ENCODE results near the gene SMYD5.
A peak's percentile ranks its signal among the peaks of the same experiment; 100 is the strongest.

SMYD5 gene

DNA sequence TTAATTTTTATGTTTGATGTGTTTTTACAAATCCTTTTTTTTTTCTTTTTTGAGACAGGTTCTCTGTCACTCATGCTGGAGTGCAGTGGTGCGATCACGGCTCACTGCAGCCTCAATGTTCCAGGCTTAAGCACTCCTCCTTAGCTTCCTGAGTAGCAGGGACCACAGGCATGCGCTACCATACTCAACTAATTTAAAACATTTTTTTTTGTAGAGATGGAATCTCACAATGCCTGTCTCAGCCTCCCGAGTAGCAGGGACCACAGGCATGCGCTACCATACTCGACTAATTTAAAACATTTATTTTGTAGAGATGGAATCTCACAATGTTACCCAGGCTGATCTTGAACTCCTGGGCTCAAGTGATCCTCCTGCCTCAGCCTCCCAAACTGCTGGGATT is 8.4 kb upstream of the SMYD5 start:
- H3K27me3 ChIP-seq (ENCODE audit: insufficient read depth, low read depth, severe bottlenecking), result no peaks in the 10 kb centered on the region
- no peaks in the 10 kb centered on the region for H3K36me3 ChIP-seq
- DNase-seq, result no peak
- H3K27ac ChIP-seq, result no peak overlapping the region
- no peak overlapping the region for H3K4me3 ChIP-seq (ENCODE audit: low read depth, low read length)
- TF ChIP-seq, protein P1, sequence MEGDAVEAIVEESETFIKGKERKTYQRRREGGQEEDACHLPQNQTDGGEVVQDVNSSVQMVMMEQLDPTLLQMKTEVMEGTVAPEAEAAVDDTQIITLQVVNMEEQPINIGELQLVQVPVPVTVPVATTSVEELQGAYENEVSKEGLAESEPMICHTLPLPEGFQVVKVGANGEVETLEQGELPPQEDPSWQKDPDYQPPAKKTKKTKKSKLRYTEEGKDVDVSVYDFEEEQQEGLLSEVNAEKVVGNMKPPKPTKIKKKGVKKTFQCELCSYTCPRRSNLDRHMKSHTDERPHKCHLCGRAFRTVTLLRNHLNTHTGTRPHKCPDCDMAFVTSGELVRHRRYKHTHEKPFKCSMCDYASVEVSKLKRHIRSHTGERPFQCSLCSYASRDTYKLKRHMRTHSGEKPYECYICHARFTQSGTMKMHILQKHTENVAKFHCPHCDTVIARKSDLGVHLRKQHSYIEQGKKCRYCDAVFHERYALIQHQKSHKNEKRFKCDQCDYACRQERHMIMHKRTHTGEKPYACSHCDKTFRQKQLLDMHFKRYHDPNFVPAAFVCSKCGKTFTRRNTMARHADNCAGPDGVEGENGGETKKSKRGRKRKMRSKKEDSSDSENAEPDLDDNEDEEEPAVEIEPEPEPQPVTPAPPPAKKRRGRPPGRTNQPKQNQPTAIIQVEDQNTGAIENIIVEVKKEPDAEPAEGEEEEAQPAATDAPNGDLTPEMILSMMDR (IDR thresholded peaks at IDR 0.05; ENCODE audit: low read depth, low read length), result no peak
- no peaks in the 10 kb centered on the region for H3K9me3 ChIP-seq (ENCODE audit: severe bottlenecking)

DNA sequence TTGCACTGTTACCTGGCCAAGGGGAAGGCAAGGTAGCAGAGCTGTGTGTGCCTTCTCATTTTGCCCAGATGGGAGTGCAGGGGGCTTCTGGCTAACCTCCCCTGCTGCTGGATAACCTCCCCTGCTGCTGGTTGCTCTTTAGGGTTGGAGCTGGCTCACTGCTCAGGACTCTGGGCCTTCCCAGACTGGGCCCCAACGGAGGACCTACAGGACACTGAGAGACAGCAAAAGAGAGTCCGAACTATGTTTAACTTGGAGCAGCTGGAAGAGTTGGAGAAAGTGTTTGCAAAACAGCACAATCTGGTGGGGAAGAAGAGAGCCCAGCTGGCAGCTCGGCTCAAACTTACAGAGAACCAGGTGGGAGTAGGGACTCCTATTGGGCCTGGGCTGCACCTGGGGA is 5.8 kb upstream of the SMYD5 start:
- DNase-seq, result no peak

DNA sequence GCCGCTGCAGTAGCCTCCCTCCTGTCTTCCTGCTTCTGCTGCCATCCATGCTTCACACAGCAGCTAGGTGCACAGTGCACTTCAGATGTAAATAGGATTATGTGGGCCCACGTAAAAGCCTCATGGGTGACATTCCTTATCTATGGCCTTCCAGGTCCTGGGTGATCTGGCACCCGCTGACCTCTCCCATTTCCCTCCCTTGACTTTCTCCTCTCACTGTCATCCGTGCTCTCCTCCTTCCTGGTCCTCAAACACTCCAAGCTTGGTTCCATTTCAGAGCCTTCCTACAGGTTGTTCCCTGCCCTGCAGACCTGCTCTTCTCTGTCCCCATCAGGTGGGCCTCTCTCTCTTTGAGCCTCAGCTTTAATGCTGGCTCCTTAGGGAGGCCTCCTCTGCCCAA is 4.0 kb upstream of the SMYD5 start:
- Histone ChIP-seq H3K36me3 (peaks cover 3% of the 10 kb centered on the region; the same call in 1 of the 2 replicates), H3K4me3 (ENCODE audit: low read depth, low read length) (no peak overlapping the region), H3K27ac (no peak overlapping the region), H3K27me3 (ENCODE audit: insufficient read depth, low read depth, severe bottlenecking) (no peaks in the 10 kb centered on the region), H3K9me3 (ENCODE audit: severe bottlenecking) (no peaks in the 10 kb centered on the region)
- TF ChIP-seq, protein P1 (IDR thresholded peaks at IDR 0.05; ENCODE audit: low read depth, low read length), result no peak
- DNase-seq, result no peak

More for the DNA sequence above, 5.8 kb upstream of the SMYD5 start:
- no peaks in the 10 kb centered on the region for H3K27me3 ChIP-seq (ENCODE audit: insufficient read depth, low read depth, severe bottlenecking)
- H3K9me3 ChIP-seq (ENCODE audit: severe bottlenecking), result no peaks in the 10 kb centered on the region
- TF ChIP-seq, protein P1 (IDR thresholded peaks at IDR 0.05; ENCODE audit: low read depth, low read length), result no peak
- H3K36me3 ChIP-seq, result no peaks in the 10 kb centered on the region
- H3K4me3 ChIP-seq (ENCODE audit: low read depth, low read length), result no peak overlapping the region
- H3K27ac ChIP-seq, result no peak overlapping the region

DNA sequence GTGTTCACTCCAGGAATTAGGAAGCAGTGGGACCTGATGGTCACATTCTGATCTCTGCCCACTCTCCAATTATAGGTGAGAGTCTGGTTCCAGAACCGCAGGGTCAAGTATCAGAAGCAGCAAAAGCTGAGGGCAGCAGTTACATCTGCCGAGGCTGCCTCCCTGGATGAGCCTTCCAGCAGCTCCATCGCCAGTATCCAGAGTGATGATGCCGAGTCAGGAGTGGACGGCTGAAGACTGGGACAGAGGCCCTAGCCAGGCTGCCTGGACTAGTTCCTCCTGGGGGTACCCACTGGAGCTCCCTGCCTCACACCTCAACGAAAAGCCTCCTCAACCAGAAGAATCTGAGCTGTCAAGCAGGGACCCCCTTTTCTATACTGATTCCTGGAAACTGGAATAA is 3.3 kb upstream of the SMYD5 start:
- H3K4me3 ChIP-seq (ENCODE audit: low read depth, low read length), result no peak overlapping the region
- H3K27ac ChIP-seq, result no peak overlapping the region
- H3K27me3 ChIP-seq (ENCODE audit: insufficient read depth, low read depth, severe bottlenecking), result no peaks in the 10 kb centered on the region
- no peaks in the 10 kb centered on the region for H3K9me3 ChIP-seq (ENCODE audit: severe bottlenecking)
- H3K36me3 ChIP-seq, result peaks cover 3% of the 10 kb centered on the region; the same call in 1 of the 2 replicates
- TF ChIP-seq, protein P1 (IDR thresholded peaks at IDR 0.05; ENCODE audit: low read depth, low read length), result no peak
- DNase-seq, result no peak

DNA sequence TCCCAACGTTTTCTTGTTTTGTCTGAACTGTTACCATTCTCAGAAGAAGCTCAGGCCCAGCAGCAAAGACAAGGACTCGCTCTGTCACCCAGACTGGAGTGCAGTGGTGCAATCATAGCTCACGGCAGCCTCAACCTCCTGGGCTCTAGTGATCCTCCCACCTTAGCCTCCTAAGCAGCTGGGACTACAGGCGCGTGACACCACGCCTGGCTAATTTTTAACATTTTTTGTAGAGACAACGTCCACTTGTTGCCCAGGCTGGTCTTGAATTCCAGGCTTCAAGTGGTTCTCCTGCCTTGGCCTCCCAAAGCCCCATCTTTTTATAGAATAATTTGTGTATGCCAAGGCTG is 2.0 kb upstream of the SMYD5 start:
- H3K4me3 ChIP-seq (ENCODE audit: low read depth, low read length), result no peak overlapping the region
- H3K9me3 ChIP-seq (ENCODE audit: severe bottlenecking), result no peaks in the 10 kb centered on the region
- TF ChIP-seq, protein P1 (IDR thresholded peaks at IDR 0.05; ENCODE audit: low read depth, low read length), result no peak
- H3K27me3 ChIP-seq (ENCODE audit: insufficient read depth, low read depth, severe bottlenecking), result no peaks in the 10 kb centered on the region
- no peak for DNase-seq
- H3K27ac ChIP-seq, result no peak overlapping the region
- peaks cover 3% of the 10 kb centered on the region; the same call in 1 of the 2 replicates for H3K36me3 ChIP-seq

DNA sequence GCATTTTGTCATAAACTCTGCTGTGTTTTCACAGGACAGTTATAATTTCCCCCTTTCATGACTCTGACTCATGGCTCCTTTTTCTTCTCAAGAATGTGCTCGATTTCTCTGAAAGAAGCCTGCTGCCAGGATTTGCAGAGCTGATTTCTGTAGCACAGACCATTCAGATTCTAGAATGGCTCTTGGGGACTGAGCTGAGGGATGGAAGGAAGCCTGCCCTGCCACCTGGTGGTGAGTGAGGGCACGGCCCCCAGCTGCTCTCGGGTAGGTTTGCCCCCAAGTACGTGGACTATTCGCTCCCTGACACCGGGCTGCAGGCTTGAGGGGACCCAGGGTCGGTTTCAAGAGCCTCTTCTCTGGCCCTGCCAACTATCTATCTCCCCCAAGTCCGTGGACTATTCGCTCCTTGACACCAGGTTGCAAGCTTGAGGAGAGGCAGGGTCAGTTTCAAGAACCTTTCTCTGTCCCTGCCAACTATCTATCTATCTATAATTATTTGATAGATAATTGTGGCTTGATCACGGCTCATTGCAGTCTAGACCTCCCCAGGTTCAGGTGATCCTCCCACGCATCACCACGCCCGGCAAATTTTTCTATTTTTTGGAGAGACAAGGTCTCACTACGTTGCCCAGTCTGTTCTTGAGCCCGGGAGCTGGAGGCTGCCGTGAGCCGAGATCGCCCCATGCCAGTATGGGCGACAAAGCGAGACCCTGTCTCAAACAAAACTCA is 1.4 kb upstream of the SMYD5 start:
- Histone ChIP-seq H3K9me3 (ENCODE audit: severe bottlenecking) (no peaks in the 10 kb centered on the region), H3K27ac (no peak overlapping the region), H3K4me3 (ENCODE audit: low read depth, low read length) (no peak overlapping the region), H3K27me3 (ENCODE audit: insufficient read depth, low read depth, severe bottlenecking) (no peaks in the 10 kb centered on the region), H3K36me3 (peaks cover 3% of the 10 kb centered on the region; the same call in 1 of the 2 replicates)
- TF ChIP-seq, protein P1 (IDR thresholded peaks at IDR 0.05; ENCODE audit: low read depth, low read length), result peak; percentile 99
- DNase-seq, result peak; percentile 85
